Testis (tissue), 3 donors: ENCODE data around the gene VWF. TPM values are rescaled to one million over a fixed set of nuclear protein-coding genes. Genes with fewer than 3 reads are reported as not detected.

ENCODE experiments used
- DNase-seq: peaks from one replicate; pipeline ENCODE4 v3.0.0-alpha.2; 2019
- H3K27ac ChIP-seq, 2 donors: fragments of 200-600 bp; sonication (generic); one replicate each; pipeline ENCODE4 v1.5.1; 2019
- H3K27me3 ChIP-seq: fragments of 200-600 bp; sonication (generic); one replicate; pipeline ENCODE4 v1.5.1; 2019
- H3K36me3 ChIP-seq: fragments of 200-600 bp; sonication (generic); one replicate; pipeline ENCODE4 v1.5.1; 2017; ENCODE audit warnings: low read depth; ENCODE audit errors: missing control alignments
- H3K4me1 ChIP-seq: fragments of 200-600 bp; sonication (generic); one replicate; pipeline ENCODE4 v1.5.1; 2019
- H3K4me3 ChIP-seq, 2 donors: fragments of 200-600 bp; sonication (generic); one replicate each; pipeline ENCODE4 v1.5.1; 2017 to 2019
- H3K9me3 ChIP-seq: fragments of 200-600 bp; sonication (generic); one replicate; pipeline ENCODE4 v1.5.1; 2017
- POLR2A ChIP-seq: fragments of 450-650 bp; IDR thresholded peaks from one replicate; pipeline ENCODE4 v1.6.1; 2017; ENCODE audit warnings: antibody characterized with exemption, mild to moderate bottlenecking, moderate library complexity
- WGBS, 2 donors: methylation state at CpG; one replicate each; pipeline ENCODE4 v1.1.5; 2018; 5-methylcytosine and 5-hydroxymethylcytosine counted together
- intact Hi-C: fragments of 100-400 bp; cut with DNase I; formaldehyde crosslinking; loops from one replicate; pipeline ENCODE4 v1.15.1; 2023; ENCODE audit warnings: low total_unique reads
- polyA plus RNA-seq: library from polyadenylated mRNA; stranded (reverse); fragments of 350-450 nt; fragmentation: Illumina TruSeq; extraction: RNeasy Lipid Tissue Mini Kit (QIAGEN cat#74804); gene quantifications from one replicate; pipeline ENCODE4 v1.2.3, GENCODE V29; 2014; ENCODE audit warnings: low read depth, low replicate concordance; ENCODE audit not compliant: insufficient read depth
- total RNA-seq, 2 donors: library from RNA; depleted of rRNA; stranded (reverse); fragments of >200 nt; gene quantifications; one replicate each; pipeline ENCODE4 v1.2.3, GENCODE V29; 2016
- TF ChIP-seq, protein P1 (sequence below), 3 experiments: fragments of 450-650 bp in 2 of 3; fragments of 200-600 bp in 1 of 3; sonication (generic) in 1 of 3; IDR thresholded peaks; one replicate each; pipeline ENCODE4 v1.5.1; 2016 to 2019; ENCODE audit warnings: antibody characterized with exemption in 3 of 3, mild to moderate bottlenecking in 2 of 3, moderate library complexity in 1 of 3

The VWF gene
- total and polyA plus RNA-seq, 3 donors from 2014 or later, result 68.3 to 86.2 (median 83.7) TPM

DNA sequence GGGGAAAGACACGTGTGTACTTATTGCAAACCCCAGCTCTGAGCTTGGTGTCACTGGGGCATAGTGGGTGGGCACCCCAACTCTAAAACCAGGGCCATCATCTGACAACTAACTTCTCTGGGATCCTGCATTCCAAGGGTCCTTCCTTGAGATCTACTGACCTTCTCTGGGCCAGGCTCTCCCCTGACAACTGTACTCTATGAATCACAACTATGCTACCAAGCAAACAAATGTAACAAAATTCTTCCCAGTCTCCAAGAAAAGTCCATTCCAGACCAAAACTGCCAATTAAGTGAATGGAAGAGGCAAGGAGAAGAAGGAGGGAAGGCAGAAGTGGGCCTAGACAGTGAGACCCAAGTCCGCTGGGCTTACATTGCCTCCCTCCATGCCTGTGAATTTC, 38.2 kb downstream of the VWF start:
- no peaks in the 10 kb centered on the region for H3K36me3 ChIP-seq
- intact Hi-C loops, result no loop called here
- H3K9me3 ChIP-seq, result no peaks in the 10 kb centered on the region
- 92 to 100% methylated on average over 2 of the region's 2 CpGs for WGBS, 2 donors
- no peaks in the 10 kb centered on the region for H3K27me3 ChIP-seq
- DNase-seq, result no peak
- H3K4me3 ChIP-seq, result no peak overlapping the region
- no peak for TF ChIP-seq POLR2A
- TF ChIP-seq, protein P1, sequence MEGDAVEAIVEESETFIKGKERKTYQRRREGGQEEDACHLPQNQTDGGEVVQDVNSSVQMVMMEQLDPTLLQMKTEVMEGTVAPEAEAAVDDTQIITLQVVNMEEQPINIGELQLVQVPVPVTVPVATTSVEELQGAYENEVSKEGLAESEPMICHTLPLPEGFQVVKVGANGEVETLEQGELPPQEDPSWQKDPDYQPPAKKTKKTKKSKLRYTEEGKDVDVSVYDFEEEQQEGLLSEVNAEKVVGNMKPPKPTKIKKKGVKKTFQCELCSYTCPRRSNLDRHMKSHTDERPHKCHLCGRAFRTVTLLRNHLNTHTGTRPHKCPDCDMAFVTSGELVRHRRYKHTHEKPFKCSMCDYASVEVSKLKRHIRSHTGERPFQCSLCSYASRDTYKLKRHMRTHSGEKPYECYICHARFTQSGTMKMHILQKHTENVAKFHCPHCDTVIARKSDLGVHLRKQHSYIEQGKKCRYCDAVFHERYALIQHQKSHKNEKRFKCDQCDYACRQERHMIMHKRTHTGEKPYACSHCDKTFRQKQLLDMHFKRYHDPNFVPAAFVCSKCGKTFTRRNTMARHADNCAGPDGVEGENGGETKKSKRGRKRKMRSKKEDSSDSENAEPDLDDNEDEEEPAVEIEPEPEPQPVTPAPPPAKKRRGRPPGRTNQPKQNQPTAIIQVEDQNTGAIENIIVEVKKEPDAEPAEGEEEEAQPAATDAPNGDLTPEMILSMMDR (IDR thresholded peaks at IDR 0.05), result no peak
- peaks cover 18% of the 10 kb centered on the region for H3K4me1 ChIP-seq
- H3K27ac ChIP-seq, result no peak overlapping the region

DNA sequence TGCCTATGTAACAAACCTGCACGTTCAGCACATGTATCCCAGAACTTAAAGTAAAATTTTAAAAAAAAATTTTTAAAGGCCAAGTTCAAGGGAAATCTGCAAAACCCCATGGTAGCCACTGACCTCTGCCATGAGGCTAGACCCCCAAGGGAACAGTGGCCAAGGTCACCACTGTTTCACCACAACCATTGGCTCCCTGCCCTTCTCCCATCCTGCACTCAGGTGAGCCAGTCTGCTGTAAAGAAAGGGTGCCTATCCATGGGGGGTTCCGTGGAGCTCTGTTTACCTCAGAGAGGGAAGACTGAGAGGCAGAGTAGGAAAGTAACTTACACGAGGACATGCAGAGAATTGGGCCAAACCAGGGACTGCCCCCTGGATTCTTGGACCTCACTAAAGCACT, 38.6 kb downstream of the VWF start:
- H3K9me3 ChIP-seq, result no peaks in the 10 kb centered on the region
- intact Hi-C loops, result no loop called here
- H3K27me3 ChIP-seq, result no peaks in the 10 kb centered on the region
- TF ChIP-seq, protein P1 (IDR thresholded peaks at IDR 0.05), result no peak
- TF ChIP-seq POLR2A, result no peak
- no peaks in the 10 kb centered on the region for H3K36me3 ChIP-seq
- DNase-seq, result no peak
- WGBS, 2 donors, result 88 to 95% methylated on average over 3 of the region's 3 CpGs
- H3K4me3 ChIP-seq, result no peak overlapping the region
- peaks cover 18% of the 10 kb centered on the region for H3K4me1 ChIP-seq
- H3K27ac ChIP-seq, result no peak overlapping the region

DNA sequence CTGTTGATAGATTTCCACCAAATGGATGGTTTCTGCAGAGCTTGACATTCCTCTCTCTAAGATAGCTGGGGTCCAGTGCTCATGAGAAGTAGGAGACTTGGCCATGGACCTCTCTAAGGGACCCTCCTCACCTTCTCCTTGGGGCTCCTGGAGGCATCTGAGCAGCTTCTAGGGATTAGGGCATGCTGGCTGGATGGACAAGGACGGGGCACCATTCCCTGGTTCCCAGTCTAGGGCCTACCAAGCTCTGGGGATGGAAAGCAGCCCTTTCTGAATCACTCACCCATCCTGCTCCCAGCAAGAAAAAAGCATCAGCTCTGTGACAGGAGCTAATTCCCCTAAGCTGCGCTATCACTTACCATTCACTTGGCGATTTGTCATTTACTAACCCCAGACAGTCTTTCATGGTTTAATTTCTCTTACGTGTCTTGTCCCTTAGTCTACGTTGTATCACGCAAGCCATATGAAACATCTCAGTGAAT, 39.5 kb downstream of the VWF start:
- Histone ChIP-seq H3K27me3 (no peaks in the 10 kb centered on the region), H3K4me3 (no peak overlapping the region), H3K27ac (no peak overlapping the region), H3K36me3 (no peaks in the 10 kb centered on the region), H3K9me3 (no peaks in the 10 kb centered on the region), H3K4me1 (peaks cover 18% of the 10 kb centered on the region)
- WGBS, 2 donors, result 90 to 100% methylated on average over 6 of the region's 6 CpGs
- intact Hi-C loops, result no loop called here
- no peak for TF ChIP-seq POLR2A
- TF ChIP-seq, protein P1 (IDR thresholded peaks at IDR 0.05), result no peak
- DNase-seq, result no peak

DNA sequence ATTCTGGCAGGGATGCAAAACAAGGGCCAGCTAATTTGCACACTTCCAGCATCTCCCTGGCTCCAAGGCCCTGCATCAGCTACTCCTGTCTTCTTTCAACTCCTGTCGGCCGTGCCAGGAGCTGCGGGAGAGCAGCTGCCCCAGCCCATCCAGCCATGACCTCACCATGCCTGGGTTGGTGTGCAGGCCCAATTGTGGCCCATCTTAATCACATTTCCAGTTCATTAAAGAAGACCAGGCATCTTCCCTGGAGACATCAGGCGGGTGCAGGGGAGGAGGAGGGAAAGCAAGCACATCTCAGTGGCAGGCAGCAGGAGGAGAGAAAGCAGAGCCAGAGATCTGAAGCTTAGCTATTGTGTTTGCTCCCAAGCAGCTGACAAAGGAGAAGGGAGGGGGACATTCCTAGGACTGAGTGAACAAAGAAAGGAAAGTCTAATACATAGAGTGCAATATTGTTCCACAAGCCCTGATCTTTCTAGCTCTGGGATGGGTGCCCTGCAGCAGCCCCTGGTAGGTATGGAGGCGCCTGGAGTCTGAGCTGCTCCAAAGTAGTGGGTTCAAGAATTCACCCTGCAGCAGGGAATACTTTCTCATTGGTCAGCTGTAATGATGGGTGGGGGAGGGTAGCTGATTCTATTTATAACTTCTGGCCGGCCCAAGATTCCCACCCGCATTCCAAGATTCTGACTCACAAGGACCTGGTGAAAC, 40.1 kb downstream of the VWF start:
- Histone ChIP-seq H3K27me3 (no peaks in the 10 kb centered on the region), H3K9me3 (no peaks in the 10 kb centered on the region), H3K4me1 (peaks cover 18% of the 10 kb centered on the region), H3K27ac (no peak overlapping the region), H3K4me3 (no peak overlapping the region), H3K36me3 (no peaks in the 10 kb centered on the region)
- DNase-seq, result no peak
- 52 to 56% methylated on average over 7 of the region's 7 CpGs for WGBS, 2 donors
- intact Hi-C loops, result no loop called here
- TF ChIP-seq POLR2A, result no peak
- TF ChIP-seq, protein P1 (IDR thresholded peaks at IDR 0.05), result no peak

DNA sequence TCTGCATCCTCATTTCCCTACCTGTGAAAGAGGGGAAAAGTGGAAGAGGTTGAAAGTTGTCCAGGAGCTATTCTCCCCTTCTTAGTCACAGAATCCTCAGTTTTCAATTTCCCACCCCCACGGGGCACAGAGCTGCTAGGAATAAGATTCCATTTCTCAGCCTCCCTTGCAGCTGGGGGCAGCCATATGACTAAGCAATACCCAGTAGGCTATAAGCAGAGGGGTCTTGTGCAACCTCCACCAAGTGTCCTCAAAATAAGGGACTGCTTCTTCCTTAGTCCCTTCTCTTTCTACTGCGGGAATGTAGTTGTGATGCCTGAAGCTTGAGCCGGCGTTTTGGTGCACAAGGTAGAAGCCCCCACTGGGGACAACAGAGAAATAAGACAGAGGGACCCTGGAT, 40.9 kb downstream of the VWF start:
- 62 to 67% methylated on average over 4 of the region's 4 CpGs for WGBS, 2 donors
- Histone ChIP-seq H3K27ac (no peak overlapping the region), H3K27me3 (no peaks in the 10 kb centered on the region), H3K36me3 (no peaks in the 10 kb centered on the region), H3K4me3 (no peak overlapping the region), H3K4me1 (peaks cover 10% of the 10 kb centered on the region), H3K9me3 (no peaks in the 10 kb centered on the region)
- no peak for DNase-seq
- TF ChIP-seq POLR2A, result no peak
- TF ChIP-seq, protein P1 (IDR thresholded peaks at IDR 0.05), result no peak
- intact Hi-C loops, result no loop called here
